ENCODE data around the gene CPSF4L. TPM values are rescaled to one million over a fixed set of nuclear protein-coding genes. Genes with fewer than 3 reads are reported as not detected.

CPSF4L gene
- total RNA-seq, 1 donor from 2014 or later, result not detected

DNA sequence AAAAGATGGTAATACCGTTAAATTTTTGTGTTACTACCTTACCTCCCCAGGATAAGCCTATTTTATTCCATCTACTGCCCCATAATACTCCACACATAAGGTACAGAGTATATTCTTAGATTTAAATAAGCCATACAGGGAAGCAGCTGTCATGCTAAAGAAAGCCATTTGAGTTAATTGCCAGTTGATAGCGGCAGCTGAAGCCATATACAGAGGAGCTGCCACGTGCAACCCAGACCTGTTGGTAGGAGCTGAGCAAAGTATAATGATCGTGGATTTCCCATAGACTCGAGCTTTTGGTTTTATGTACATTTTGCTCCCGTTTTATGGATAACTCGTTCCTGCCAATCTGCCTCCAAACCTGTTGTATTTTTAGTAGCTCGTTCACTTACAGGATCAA, 12.0 kb downstream of the CPSF4L start:
- DNase-seq (ENCODE audit: low read depth), result no peak
- TF ChIP-seq CTCF (conservative IDR thresholded peaks at IDR 0.05; ENCODE audit: low read depth, low read length), result no peak
- H3K4me3 ChIP-seq (ENCODE audit: low read depth, low read length), result no peak overlapping the region

DNA sequence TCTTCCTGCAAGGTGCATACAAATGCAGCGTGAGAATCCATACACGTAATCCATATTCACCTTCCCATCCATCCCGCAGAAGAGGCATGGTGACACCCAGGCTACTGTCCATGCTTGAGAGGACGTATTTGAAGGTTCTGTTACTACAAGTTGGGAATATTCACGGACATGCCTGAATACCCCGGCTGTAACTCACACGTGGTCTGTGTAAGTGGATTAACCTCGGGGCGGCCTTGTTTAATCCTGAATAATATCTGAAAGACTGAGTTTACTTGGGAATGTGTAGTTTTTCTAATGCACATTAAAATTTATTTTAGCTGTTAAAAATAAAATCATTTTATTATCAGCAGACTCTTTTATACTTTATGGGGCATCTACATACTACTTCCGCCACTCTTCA, 13.1 kb downstream of the CPSF4L start:
- no peak overlapping the region for H3K4me3 ChIP-seq (ENCODE audit: low read depth, low read length)
- no peak for TF ChIP-seq CTCF (conservative IDR thresholded peaks at IDR 0.05; ENCODE audit: low read depth, low read length)
- no peak for DNase-seq (ENCODE audit: low read depth)

- no peak for DNase-seq (ENCODE audit: low read depth)
- TF ChIP-seq CTCF (conservative IDR thresholded peaks at IDR 0.05; ENCODE audit: low read depth, low read length), result peak; percentile 42
- no peak overlapping the region for H3K4me3 ChIP-seq (ENCODE audit: low read depth, low read length)
Measured at GRCh38 chr17:73247726-73248125, 14.0 kb downstream of the CPSF4L start.

- DNase-seq (ENCODE audit: low read depth), result no peak
- H3K4me3 ChIP-seq (ENCODE audit: low read depth, low read length), result no peak overlapping the region
- no peak for TF ChIP-seq CTCF (conservative IDR thresholded peaks at IDR 0.05; ENCODE audit: low read depth, low read length)
Measured at GRCh38 chr17:73240561-73240960, 21.1 kb downstream of the CPSF4L start.

DNA sequence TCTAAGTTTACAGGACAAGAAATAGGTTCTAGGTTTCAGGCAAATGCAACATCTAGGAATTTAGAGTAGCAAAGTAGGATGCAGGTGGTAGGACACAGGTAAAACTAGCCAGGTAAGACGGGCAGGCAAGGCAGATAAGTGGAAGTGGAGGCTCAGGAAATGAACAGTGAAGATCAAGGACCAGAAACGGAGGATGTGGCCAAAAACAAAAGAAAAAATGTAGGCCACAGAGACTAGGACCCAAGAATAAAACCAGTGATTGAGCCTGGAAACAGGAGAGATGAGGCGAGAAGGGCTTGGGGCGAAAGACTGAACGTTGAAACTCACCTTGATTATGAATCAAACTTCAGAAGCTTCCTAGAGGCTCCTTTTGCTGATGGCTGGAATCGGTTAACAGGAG, 24.0 kb downstream of the CPSF4L start:
- DNase-seq (ENCODE audit: low read depth), result no peak
- H3K4me3 ChIP-seq (ENCODE audit: low read depth, low read length), result no peak overlapping the region
- no peak for TF ChIP-seq CTCF (conservative IDR thresholded peaks at IDR 0.05; ENCODE audit: low read depth, low read length)

GRCh38 chr17:73234736-73235135, 26.9 kb downstream of the CPSF4L start:
- no peak for DNase-seq (ENCODE audit: low read depth)
- H3K4me3 ChIP-seq (ENCODE audit: low read depth, low read length), result no peak overlapping the region
- no peak for TF ChIP-seq CTCF (conservative IDR thresholded peaks at IDR 0.05; ENCODE audit: low read depth, low read length)

GRCh38 chr17:73232587-73233373, 28.9 kb downstream of the CPSF4L start:
- DNase-seq (ENCODE audit: low read depth), result no peak

More at GRCh38 chr17:73232587-73233373, 28.9 kb downstream of the CPSF4L start:
- no peak for TF ChIP-seq CTCF (conservative IDR thresholded peaks at IDR 0.05; ENCODE audit: low read depth, low read length)
- H3K4me3 ChIP-seq (ENCODE audit: low read depth, low read length), result peak overlapping the region; percentile 87

All from epithelial cell of proximal tubule (primary cell).